GM12873 (cell line): Measurements from ENCODE around the gene BCR.

Experiments
- TF ChIP-seq, protein P1 (sequence below): IDR thresholded peaks from 2 replicates; pipeline ENCODE4 v1.5.1; 2012; ENCODE audit warnings: low read depth, mild to moderate bottlenecking, moderate library complexity, low read length, control low read depth; ENCODE audit not compliant: insufficient read depth; ENCODE audit errors: missing control alignments

Gene BCR

DNA sequence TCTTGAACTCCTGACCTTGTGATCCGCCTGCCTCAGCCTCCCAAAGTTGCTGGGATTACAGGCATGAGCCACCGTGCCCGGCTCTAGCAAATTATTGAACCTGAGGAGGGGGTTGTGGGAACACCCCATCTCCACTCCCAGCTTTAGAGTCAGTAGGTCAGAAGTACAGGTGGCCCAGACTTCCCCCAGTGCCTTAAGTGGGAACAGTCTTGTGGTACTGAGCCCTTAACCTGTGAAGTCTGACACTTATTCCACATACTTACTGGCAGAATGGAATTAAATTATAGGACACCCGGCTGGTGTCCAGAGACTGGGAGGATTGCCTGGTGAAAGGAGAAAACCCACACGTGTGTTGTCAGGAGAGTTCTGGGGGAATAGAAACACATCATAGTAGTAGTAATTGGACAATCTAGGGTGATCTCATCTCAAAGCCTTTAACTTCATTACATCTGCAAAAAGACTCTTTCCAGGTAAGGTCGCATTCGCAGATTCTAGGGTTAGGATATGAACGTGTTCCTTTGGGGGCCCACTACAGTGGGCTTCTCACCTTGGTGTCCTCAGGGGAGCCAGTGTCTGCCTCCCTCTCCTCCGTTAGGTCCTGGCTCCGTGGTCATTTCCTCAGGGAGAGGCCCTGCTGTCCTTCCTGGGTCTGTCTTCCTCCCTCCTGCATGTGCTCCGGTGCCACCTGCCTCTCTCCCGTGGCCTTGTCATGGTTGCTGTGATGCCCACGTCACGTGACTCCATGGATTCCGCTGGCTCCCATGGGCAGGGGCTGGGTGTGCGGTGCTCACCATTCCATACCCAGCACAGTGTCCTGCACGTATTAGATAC lies 63.8 kb downstream of the BCR start:
- TF ChIP-seq, protein P1, sequence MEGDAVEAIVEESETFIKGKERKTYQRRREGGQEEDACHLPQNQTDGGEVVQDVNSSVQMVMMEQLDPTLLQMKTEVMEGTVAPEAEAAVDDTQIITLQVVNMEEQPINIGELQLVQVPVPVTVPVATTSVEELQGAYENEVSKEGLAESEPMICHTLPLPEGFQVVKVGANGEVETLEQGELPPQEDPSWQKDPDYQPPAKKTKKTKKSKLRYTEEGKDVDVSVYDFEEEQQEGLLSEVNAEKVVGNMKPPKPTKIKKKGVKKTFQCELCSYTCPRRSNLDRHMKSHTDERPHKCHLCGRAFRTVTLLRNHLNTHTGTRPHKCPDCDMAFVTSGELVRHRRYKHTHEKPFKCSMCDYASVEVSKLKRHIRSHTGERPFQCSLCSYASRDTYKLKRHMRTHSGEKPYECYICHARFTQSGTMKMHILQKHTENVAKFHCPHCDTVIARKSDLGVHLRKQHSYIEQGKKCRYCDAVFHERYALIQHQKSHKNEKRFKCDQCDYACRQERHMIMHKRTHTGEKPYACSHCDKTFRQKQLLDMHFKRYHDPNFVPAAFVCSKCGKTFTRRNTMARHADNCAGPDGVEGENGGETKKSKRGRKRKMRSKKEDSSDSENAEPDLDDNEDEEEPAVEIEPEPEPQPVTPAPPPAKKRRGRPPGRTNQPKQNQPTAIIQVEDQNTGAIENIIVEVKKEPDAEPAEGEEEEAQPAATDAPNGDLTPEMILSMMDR = no peak

DNA sequence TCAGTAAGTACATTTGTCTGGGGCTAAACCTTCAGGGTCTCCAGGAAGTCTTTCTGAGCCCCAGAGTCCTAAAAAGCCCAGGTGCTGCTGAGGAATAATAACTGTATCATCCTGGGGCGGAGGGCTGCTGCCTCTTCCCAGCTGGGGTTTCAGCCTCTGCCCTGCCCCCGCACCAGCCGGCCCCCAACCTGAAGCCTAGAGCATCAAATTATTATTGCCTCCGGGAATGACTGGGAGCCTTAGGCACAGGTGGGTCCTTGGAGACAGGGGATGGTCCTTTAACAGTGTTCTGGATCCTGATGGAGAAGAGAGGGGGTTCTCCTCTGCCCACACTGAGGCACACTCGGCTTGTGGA lies 64.4 kb downstream of the BCR start:
- TF ChIP-seq, protein P1 = no peak

DNA sequence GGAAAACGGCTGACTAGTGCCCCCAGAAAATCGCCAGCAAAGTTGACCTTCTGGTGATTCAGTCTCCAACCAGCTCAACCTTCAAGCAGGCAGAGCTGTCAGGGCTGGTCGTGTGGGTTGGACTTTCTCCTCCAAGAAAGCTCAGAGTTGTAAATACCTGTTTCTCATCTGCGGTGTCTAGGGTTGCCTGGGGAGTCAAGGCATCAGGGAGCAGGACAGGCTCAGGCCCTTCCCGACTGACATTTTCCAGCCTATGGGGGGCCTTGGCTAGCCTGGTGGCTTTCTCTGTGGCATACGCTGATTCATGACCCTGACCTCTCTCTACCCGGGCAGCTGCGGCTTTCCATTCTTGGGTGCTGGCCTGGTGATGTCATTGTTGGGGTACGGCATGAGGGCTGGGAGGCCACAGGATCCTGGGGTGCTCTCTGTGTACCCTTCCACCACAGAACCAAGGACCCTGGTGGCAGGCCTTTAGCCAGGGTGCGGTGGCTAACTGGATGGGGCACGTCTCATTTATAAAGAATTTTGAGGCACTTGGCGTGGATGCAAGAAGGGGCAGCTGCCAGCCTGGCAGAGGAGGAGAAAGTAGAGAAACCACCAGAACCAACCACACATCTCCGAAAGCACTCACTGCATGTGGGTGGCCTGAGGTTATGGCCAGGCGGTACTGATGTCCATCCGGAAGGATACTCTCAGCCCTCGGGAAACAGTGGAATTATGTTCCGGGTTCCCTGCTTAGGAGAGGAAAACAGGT lies 64.9 kb downstream of the BCR start:
- TF ChIP-seq, protein P1 = no peak

DNA sequence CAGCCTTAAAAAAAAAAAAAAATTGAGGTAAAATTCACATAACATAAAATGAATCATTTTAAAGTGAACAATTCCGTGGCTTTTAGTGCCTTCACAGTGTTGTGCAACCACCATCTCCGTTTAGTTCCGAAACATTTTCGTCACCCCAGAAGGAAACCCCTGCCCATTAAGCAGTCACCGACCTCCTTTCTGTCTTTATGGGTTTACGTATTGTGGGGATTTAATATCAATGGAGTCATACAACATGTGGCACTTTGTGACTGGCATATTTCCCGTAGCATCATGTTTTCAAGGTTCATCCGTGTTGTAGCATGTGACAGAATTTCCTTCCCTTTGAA lies 65.5 kb downstream of the BCR start:
- TF ChIP-seq, protein P1 = no peak

DNA sequence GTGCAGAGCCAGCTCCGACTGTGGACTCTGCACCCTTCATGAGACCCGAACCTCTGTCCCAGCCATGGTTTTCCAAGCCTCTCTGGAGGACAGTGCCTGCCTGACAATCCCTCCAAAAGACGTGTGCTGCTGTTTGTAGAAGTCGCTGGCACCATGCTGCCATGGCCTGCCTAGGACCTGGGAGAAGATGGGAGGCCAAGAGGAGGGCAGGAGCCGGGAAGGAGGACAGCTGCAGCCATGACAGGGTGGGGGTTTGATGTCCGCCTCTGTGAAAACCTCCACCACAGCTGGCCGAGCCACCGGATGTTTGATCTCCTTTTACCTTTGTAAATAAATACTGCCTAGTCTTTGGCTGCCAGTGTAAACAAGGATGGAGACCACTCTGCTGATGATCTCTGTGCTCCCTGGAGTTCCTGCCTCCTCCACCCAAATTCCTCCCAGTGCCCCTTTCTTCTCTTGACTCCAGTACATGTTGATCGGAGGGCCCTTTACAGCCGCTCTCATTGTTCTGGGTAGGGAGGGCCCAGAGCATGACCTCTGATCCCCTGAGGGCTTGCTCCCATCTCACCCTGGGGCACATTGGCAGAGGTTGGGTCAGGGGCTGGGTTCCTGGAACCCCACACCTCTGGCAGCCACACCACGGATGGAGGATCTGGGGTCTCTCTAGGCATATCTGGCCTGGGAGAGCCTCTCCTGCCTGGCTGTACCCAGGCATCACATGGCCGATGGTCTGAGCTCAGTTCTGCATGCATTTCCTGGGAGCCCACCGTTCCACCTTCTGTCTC lies 66.9 kb downstream of the BCR start:
- TF ChIP-seq, protein P1 = no peak

DNA sequence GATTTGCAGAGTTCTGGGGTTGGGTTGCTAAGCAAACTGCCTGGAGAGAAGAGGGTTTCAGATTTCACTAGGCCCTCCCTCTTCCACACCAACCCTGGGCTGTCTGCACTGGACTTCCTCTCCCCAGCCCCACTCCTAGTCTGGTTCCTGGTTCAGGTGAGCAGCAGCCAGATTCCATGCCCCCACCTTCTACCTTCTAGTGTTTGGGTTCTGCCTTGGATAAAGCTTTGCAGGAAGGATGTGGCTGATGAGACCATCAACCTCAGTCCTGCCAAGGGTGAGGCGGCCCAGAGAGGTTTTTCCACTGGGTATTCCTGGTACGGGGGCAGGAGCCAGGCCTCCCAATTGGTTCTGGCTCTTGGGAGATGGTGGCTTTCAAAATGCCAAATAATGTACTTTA lies 68.3 kb downstream of the BCR start:
- TF ChIP-seq, protein P1 = no peak
